A673 (cell line): ENCODE measurements around the gene CUL1.

Experiments used
- EZH2 ChIP-seq: fragments of 200-600 bp; sonication (generic); IDR thresholded peaks from 2 replicates; pipeline ENCODE4 v1.6.1; 2017; ENCODE audit warnings: borderline replicate concordance, low read depth, mild to moderate bottlenecking, mixed read lengths, antibody characterized with exemption, low read length; ENCODE audit not compliant: poor library complexity, severe bottlenecking
- TF ChIP-seq, protein P1 (sequence below): fragments of 300-800, 200-600 bp; sonication (generic); conservative IDR thresholded peaks from 2 replicates; pipeline ENCODE4 v1.5.1; 2017; ENCODE audit warnings: low read depth, mild to moderate bottlenecking, antibody characterized with exemption, low read length, moderate library complexity, mixed read lengths

DNA sequence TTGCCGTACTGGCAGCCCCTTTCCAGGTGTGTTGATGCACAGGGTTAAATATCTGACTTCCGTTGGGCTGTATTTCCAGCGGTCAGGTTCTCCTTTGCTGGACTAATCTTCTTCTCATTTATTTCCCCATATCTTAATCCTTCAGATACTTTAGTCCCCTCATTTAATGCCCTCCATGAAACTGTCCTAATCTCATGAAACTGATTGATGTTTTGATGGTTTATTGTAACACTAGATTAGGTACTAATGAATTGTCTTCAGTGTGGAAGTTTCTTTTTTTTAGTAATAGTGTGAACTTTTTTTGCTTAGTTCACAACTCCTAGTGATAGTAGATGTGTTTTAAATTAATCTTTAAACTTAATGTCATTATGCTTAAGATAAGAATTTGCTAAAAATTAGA lies 6.3 kb downstream of the CUL1 start:
- TF ChIP-seq, protein P1, sequence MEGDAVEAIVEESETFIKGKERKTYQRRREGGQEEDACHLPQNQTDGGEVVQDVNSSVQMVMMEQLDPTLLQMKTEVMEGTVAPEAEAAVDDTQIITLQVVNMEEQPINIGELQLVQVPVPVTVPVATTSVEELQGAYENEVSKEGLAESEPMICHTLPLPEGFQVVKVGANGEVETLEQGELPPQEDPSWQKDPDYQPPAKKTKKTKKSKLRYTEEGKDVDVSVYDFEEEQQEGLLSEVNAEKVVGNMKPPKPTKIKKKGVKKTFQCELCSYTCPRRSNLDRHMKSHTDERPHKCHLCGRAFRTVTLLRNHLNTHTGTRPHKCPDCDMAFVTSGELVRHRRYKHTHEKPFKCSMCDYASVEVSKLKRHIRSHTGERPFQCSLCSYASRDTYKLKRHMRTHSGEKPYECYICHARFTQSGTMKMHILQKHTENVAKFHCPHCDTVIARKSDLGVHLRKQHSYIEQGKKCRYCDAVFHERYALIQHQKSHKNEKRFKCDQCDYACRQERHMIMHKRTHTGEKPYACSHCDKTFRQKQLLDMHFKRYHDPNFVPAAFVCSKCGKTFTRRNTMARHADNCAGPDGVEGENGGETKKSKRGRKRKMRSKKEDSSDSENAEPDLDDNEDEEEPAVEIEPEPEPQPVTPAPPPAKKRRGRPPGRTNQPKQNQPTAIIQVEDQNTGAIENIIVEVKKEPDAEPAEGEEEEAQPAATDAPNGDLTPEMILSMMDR, result no peak
- TF ChIP-seq EZH2, result no peak
